Esophagus squamous epithelium (tissue), 5 donors: ENCODE measurements around the gene SLC35F3. TPM values are rescaled to one million over a fixed set of nuclear protein-coding genes. Genes with fewer than 3 reads are reported as not detected.

Source experiments
- DNase-seq: peaks from one replicate; lab custom pipeline; 2025; lab: John Stamatoyannopoulos, UW
- H3K27ac ChIP-seq, 4 donors: fragments of 200-600 bp; sonication (generic); one replicate each; pipeline ENCODE4 v1.5.1; 2016 to 2019; ENCODE audit warnings: mild to moderate bottlenecking in 1 of 4
- H3K27me3 ChIP-seq, 4 donors: fragments of 200-600 bp; sonication (generic); 1 replicate in 3 of 4; 2 replicates in 1 of 4; pipeline versions ENCODE4 v1.5.1 to v1.6.0; 2017 to 2021; ENCODE audit warnings: antibody characterized with exemption in 1 of 4
- H3K36me3 ChIP-seq, 3 donors: fragments of 200-600 bp; sonication (generic); one replicate each; pipeline ENCODE4 v1.5.1; 2016 to 2019
- H3K4me1 ChIP-seq, 3 donors: fragments of 200-600 bp; sonication (generic); one replicate each; pipeline ENCODE4 v1.5.1; 2017 to 2019
- H3K4me3 ChIP-seq, 4 donors: fragments of 200-600 bp; sonication (generic); 1 replicate in 3 of 4; 2 replicates in 1 of 4; pipeline ENCODE4 v1.5.1; 2016 to 2019; ENCODE audit warnings: mild to moderate bottlenecking in 2 of 4, moderate library complexity in 1 of 4
- H3K9me3 ChIP-seq, 3 donors: fragments of 200-600 bp; sonication (generic); one replicate each; pipeline ENCODE4 v1.5.1; 2016 to 2019
- CTCF ChIP-seq, 6 experiments: fragments of 450-650 bp in 4 of 6; fragments of 200-600 bp in 2 of 6; sonication (generic) in 2 of 6; IDR thresholded peaks; one replicate each; pipeline ENCODE4 v1.5.1; 2016 to 2019; ENCODE audit warnings: antibody characterized with exemption in 6 of 6, mild to moderate bottlenecking in 4 of 6, moderate library complexity in 4 of 6
- POLR2A ChIP-seq, 4 donors: fragments of 450-650 bp; IDR thresholded peaks; one replicate each; pipeline ENCODE4 v1.6.1; 2017; ENCODE audit warnings: antibody characterized with exemption in 4 of 4, mild to moderate bottlenecking in 4 of 4, moderate library complexity in 3 of 4
- WGBS, 2 donors: methylation state at CpG; one replicate each; pipeline ENCODE4 v1.1.5; 2018; 5-methylcytosine and 5-hydroxymethylcytosine counted together
- intact Hi-C: fragments of 100-400 bp; cut with DNase I; formaldehyde crosslinking; loops from one replicate; pipeline ENCODE4 v1.15.0; 2022
- small RNA-seq, 4 donors: library from RNA; depleted of rRNA; stranded (forward); fragments of <200 nt; gene quantifications; one replicate each; pipeline ENCODE3, GENCODE V24; 2016
- total RNA-seq, 4 donors: library from RNA; depleted of rRNA; stranded (reverse); fragments of >200 nt; gene quantifications; one replicate each; pipeline ENCODE4 v1.1.0, GENCODE V29; 2016
- donor health status: DM: yes; HTN: yes; CAD: no.

SLC35F3 gene
- total RNA-seq, 4 donors from 2014 or later = 0.13 to 0.99 (median 0.55) TPM

- H3K9me3 ChIP-seq = no peaks in the 10 kb centered on the region
- H3K27me3 ChIP-seq = no peaks in the 10 kb centered on the region
- peaks cover 9 to 40% (median 17%) of the 10 kb centered on the region in 3 donors for H3K36me3 ChIP-seq
- H3K27ac ChIP-seq = peak overlapping the region; percentile 93 to 97 (median 97)
- WGBS, 2 donors = 1 to 3% methylated on average over 6 of the region's 6 CpGs
- TF ChIP-seq CTCF (IDR thresholded peaks at IDR 0.05) (no peak), POLR2A (IDR thresholded peaks at IDR 0.05) (no peak)
- peaks cover 4 to 40% (median 16%) of the 10 kb centered on the region in 3 donors for H3K4me1 ChIP-seq
- no peak for DNase-seq
- intact Hi-C loops = no loop called here
- peak overlapping the region; percentile 69 to 94 (median 93) for H3K4me3 ChIP-seq
These were observed 469.4 kb downstream of the SLC35F3 start for GRCh38 chr1:234373959-234374254.

Small RNA genes lying within 50 kb of the gene (small RNA-seq; reads per million reads assigned to genes)
- 0 to 0.45 (median 0.07) reads per million in 4 donors for gene MIR4671
